Transverse colon (tissue), 4 donors: ENCODE measurements around the gene UMAD1.

Source experiments
- EP300 ChIP-seq: sonication (generic); formaldehyde crosslinking; IDR thresholded peaks from one replicate; pipeline ENCODE4 v1.6.1; 2017; ENCODE audit warnings: antibody characterized with exemption, low read depth
- POLR2AphosphoS5 ChIP-seq, 3 donors: sonication (generic); formaldehyde crosslinking; IDR thresholded peaks; one replicate each; pipeline ENCODE4 v1.6.1; 2016; ENCODE audit warnings: antibody characterized with exemption in 3 of 3
- TF ChIP-seq, protein P1 (sequence below), 5 experiments: fragments of 200-600 bp in 3 of 5; fragments of 450-650 bp in 2 of 5; sonication (generic) in 3 of 5; IDR thresholded peaks; 1 replicate in 2 of 5; 2 replicates in 3 of 5; pipeline ENCODE4 v1.5.1; 2016 to 2017; ENCODE audit warnings: antibody characterized with exemption in 5 of 5, inconsistent platforms in 3 of 5, mild to moderate bottlenecking in 2 of 5, moderate library complexity in 1 of 5

DNA sequence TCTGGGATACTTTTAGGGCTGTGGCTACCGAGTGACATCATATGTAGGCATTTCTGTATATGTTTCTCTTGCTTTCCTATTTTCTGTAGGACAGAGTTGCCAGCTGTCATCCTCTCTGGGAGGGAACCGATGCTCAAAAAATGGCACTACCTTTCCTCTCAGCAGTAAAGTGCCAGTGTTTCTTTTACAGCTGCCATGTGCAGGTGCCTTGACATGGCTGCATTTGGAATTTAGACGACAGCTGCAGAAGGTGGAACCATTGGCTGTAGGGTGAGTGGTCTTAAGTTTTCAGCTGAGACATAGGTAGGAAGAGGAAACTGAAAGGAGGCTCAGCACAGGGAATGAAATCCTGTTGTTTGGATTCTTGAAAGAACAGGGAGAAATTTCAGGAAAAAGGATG is 98.1 kb downstream of the UMAD1 start:
- TF ChIP-seq, protein P1, sequence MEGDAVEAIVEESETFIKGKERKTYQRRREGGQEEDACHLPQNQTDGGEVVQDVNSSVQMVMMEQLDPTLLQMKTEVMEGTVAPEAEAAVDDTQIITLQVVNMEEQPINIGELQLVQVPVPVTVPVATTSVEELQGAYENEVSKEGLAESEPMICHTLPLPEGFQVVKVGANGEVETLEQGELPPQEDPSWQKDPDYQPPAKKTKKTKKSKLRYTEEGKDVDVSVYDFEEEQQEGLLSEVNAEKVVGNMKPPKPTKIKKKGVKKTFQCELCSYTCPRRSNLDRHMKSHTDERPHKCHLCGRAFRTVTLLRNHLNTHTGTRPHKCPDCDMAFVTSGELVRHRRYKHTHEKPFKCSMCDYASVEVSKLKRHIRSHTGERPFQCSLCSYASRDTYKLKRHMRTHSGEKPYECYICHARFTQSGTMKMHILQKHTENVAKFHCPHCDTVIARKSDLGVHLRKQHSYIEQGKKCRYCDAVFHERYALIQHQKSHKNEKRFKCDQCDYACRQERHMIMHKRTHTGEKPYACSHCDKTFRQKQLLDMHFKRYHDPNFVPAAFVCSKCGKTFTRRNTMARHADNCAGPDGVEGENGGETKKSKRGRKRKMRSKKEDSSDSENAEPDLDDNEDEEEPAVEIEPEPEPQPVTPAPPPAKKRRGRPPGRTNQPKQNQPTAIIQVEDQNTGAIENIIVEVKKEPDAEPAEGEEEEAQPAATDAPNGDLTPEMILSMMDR (IDR thresholded peaks at IDR 0.05), result no peak
- TF ChIP-seq EP300 (no peak), POLR2AphosphoS5 (IDR thresholded peaks at IDR 0.05) (no peak)
